Measurements from ENCODE around the gene RFC4. TPM values are rescaled to one million over a fixed set of nuclear protein-coding genes. Genes with fewer than 3 reads are reported as not detected.
A peak's percentile ranks its signal among the peaks of the same experiment; 100 is the strongest.
"Not testable (repeated sequence)": the region's sequence is repeated elsewhere in the genome, so short reads cannot be mapped to it uniquely, and the experiment has no call there.

Gene RFC4, protein sequence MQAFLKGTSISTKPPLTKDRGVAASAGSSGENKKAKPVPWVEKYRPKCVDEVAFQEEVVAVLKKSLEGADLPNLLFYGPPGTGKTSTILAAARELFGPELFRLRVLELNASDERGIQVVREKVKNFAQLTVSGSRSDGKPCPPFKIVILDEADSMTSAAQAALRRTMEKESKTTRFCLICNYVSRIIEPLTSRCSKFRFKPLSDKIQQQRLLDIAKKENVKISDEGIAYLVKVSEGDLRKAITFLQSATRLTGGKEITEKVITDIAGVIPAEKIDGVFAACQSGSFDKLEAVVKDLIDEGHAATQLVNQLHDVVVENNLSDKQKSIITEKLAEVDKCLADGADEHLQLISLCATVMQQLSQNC
- 29.7 TPM for polyA plus RNA-seq (2013, experiment 1 of 2; ENCODE audit: insufficient read length)
- polyA plus RNA-seq (2013, experiment 2 of 2; ENCODE audit: insufficient read length): 28.0 TPM

- peak; percentile 78 for DNase-seq
Observed at GRCh38 chr3:186806089-186807055, at the start of gene RFC4. TSS of gene RFC4 (minus strand) at chr3:186806482. CDS start at chr3:186804713, 1,769 bp downstream.

- DNase-seq: no peak
Observed at GRCh38 chr3:186854954-186855353, 48.7 kb upstream of the RFC4 start.

- no peak for DNase-seq
Observed at GRCh38 chr3:186854146-186854545, 47.9 kb upstream of the RFC4 start.

DNA sequence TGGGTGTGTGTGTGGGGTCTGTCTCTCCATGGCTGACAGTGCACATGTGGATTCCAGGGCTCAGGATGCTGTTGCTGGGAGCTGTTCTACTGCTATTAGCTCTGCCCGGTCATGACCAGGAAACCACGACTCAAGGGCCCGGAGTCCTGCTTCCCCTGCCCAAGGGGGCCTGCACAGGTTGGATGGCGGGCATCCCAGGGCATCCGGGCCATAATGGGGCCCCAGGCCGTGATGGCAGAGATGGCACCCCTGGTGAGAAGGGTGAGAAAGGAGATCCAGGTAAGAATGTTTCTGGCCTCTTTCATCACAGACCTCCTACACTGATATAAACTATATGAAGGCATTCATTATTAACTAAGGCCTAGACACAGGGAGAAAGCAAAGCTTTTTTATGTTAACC is 46.7 kb upstream of the RFC4 start:
- DNase-seq: no peak

DNA sequence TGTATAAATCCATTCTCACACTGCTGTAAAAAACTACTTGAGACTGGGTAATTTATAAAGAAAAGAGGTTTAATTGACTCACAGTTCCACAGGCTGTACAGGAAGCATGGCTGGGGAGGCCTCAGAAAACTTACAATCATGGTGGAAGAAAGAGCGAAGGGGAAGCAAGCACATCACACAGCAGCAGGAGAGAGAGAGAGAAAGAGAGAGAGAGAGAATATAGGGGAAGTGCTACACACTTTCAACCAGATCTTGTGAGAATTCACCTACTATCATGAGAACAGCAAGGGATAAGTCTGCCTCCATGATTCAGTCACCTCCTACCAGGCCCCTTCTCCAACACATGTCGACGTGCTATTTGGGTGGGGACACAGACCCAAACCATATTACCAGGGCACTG is 45.6 kb upstream of the RFC4 start:
- not testable (repeated sequence) for DNase-seq

DNA sequence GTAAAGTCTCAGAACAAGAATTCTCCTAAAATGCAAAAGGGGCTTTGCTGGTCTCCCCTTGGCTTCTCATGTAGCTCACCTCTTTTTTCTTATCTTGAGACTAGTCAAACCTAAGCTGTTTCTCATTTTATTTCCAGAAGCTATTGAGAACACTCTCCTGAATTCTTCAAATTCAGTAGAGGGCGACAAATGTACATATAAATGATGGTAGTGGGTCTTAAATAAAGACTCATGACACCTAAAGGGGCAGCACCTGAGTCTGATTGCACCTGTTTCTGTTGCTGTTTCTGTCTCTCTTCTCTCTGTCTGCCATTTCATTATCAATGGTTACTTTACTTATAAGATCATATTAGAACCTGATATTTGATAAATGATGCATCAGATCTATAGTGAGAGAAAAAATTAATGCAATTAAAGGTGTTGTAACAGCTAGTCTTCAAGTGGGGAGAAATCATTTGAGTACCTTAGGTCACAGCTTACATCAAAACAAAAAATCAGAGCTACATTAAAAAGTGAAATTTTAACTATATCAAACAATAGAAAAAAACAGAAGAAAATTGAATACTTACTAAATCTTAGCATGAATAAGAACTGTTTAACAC is 43.2 kb upstream of the RFC4 start:
- peak; percentile 38 for DNase-seq

GRCh38 chr3:186847437-186847836 is 41.2 kb upstream of the RFC4 start:
- DNase-seq: no peak

DNA sequence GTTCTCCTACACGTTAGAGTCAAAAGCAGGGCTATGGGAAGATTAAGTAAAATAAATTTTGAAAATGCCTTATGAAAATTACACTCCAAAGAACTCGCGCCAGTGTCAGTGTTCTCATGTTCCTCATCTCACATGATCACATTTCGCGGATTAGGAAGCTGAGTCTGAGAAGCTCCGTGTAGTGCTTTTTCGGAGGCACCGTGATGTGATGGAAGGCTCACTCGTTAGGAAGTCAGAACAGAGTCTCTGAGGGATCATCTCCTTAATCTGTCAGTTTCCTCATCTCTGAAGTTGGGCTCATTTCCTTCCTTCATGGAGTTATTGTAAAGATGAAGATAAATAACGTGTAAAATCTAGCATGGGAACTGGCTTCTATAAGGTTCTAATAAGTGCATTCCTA is 39.5 kb upstream of the RFC4 start:
- DNase-seq: no peak

GRCh38 chr3:186844908-186845307 is 38.6 kb upstream of the RFC4 start:
- DNase-seq: no peak

GRCh38 chr3:186843039-186843432 is 36.8 kb upstream of the RFC4 start:
- DNase-seq: no peak

GRCh38 chr3:186842426-186843038 is 36.2 kb upstream of the RFC4 start, which contains the start of gene ADIPOQ:
TSS of gene ADIPOQ (plus strand) at chr3:186842710. CDS start at chr3:186853059, 10,349 bp downstream.
- no peak for DNase-seq

GRCh38 chr3:186841620-186842019 is 35.3 kb upstream of the RFC4 start:
- DNase-seq: no peak

DNA sequence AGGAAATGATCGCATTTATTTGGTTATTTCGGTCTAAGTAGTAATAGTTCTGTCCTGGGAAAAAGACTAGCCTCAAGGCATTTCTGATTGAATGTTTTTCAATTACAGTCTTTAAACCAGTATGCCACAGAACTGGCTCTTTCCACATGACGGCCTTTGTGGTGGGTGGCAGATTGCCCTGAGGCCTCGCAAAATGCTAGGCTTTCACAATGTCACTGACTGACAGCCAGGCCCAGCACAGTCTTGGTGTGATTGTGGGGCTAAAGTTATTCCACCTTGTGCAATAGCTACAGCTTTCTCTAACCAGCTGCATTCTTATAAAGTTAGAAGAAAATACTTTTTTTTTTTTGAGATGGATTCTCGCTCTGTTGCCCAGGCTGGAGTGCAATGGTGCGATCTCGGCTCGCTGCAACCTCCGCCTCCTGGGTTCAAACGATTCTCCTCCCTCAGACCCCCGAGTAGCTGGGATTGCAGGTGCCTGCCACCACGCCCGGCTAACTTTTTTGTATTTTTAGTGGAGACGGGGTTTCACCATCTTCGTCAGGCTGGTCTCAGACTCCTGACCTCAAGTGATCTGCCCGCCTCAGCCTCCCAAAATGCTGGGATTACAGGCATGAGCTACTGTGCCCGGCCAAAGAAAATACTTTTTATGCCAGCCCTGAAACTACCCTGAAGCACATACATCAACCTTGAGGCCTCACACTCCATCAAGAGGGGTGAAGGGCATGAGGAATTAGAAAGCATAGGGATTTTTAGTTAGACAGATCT is 33.8 kb upstream of the RFC4 start:
- no peak for DNase-seq

DNA sequence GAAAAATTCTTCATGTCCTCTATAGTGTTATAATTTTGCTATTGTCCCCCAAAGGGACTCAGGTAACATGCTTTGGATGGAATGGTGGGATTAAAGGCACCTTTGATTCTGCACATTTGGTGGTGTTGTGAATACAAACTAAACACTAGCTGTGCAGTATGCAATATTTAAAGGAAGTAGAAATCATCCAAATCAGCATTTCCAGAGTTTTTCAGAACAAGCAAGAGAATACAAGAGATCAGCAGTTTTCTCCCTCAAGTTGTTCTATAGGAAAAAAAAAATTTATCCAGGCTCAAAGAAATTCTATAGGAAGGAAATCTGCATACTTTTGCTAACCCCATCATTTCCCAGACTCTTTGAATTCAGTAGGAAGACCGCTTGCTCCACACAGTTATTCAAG is 26.0 kb upstream of the RFC4 start:
- no peak for DNase-seq

DNA sequence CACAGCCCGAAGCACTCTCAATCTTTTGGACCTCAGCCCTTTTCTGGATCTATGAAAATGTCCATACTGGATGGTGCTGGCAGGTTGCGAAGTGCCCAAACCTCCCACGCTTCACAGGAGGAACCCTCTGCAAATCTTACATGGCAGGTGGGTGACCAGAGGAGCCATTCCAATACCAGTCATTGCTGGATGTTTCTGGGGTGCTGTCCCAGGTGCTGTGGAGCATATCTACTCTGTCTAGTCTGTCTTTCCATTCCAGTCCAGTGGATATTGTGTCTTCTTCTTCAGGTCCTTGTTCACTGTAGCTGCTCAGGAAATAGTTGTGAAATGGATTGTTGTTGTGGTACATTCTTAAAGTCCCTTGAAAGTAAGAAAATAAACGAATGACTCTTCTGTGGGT is 25.5 kb upstream of the RFC4 start:
- DNase-seq: no peak

DNA sequence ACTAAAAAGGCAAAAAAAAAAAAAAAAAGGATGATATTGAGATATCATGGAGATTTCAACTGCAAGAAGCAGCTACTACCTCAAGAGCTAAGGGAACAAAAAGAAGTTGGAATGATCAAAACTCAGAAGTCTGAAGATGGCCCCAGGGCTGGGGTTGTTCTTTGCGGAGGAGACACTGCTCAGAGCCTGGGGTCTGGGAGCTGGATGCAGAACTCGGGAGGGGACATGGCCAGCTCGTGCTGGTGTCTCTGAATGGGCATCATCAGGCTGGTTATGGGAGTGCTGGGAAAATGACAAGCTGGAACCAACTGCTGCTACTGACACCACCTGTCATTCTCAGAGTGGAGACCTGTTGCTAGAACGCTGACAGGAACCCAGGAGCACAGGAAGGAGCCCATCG is 22.1 kb upstream of the RFC4 start:
- no peak for DNase-seq

GRCh38 chr3:186826976-186827857 is 20.9 kb upstream of the RFC4 start:
- DNase-seq: peak; percentile 86

GRCh38 chr3:186826410-186826975 is 20.2 kb upstream of the RFC4 start:
- DNase-seq: no peak

- DNase-seq: no peak
Observed at GRCh38 chr3:186825872-186826409, 19.7 kb upstream of the RFC4 start.

DNA sequence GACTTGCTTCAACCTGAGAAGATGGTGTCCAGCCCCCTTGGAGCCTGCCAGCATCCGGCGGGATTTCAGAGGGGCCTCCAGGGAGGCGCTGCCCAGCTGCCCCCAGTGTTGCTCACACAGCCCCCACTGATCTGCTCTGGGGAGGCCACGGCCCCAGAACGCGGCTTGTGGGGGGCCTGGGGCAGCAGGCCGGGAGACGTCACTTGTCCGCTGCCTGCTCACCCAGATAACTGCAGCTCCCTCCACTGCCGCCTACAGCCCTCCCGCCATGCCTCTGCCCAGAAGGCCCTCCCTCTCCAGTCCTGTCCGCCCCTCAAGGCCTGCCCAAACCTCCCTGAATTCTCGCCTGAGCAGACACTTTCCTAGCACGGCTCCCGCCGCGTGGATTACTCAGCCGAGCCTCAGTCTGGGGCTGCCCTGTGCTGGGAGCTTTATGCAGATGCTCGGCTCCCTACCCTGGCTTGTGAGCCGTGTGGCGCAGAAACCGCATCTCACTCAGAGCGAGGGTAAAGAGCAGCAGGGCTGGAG is 19.1 kb upstream of the RFC4 start:
- DNase-seq: peak; percentile 88
